ENCODE results near the gene AGR3. TPM values are rescaled to one million over a fixed set of nuclear protein-coding genes. Genes with fewer than 3 reads are reported as not detected.

AGR3 gene
- total RNA-seq = not detected in 2 replicates

DNA sequence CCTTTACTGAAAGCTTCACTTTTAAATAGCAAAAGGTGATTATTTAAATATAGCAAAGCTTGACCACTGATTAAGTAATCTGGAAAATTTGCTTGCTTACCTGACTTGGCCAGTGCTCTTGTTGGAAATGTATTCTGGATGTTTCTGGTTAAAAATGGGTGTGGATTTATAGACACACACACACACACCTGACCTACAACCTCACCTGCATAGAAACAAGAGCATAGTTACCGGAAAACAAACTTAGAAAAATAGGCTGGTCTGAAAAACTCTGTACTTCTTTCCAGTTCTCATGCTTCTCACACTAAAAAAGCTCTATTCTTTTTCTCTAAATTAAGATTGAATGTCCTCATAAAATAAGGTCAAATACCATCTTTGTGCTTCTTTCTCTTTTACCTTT lies at the start of gene AGR3:
TSS of gene AGR3 (minus strand) at position 140 of the 400 bp plus-strand sequence. CDS start 3,365 bp downstream, outside the sequence.

Other genes with a start within 250 kb of the AGR3 start
- 8.2 and 11.6 TPM in 2 replicates for gene ANKMY2, start 236.2 kb downstream of the AGR3 start, total RNA-seq
- gene BZW2, start 235.8 kb downstream of the AGR3 start, total RNA-seq = 74.5 and 89.5 TPM in 2 replicates
- gene TSPAN13, start 128.2 kb downstream of the AGR3 start, total RNA-seq = 26.6 and 41.0 TPM in 2 replicates
- gene AGR2, start 77.0 kb downstream of the AGR3 start, total RNA-seq = 11.5 and 139 TPM in 2 replicates